Stimulated activated CD4-positive, alpha-beta T cell treated with anti-CD3 and anti-CD28 coated beads, Interleukin-2, amount 100 ng/mL, for 48 hours (primary cell): ENCODE data around the gene KDM8.

Source experiments
- DNase-seq, 2 donors: peaks; one replicate each; pipeline ENCODE4 v3.0.0-alpha.2; 2020

The KDM8 gene

DNA sequence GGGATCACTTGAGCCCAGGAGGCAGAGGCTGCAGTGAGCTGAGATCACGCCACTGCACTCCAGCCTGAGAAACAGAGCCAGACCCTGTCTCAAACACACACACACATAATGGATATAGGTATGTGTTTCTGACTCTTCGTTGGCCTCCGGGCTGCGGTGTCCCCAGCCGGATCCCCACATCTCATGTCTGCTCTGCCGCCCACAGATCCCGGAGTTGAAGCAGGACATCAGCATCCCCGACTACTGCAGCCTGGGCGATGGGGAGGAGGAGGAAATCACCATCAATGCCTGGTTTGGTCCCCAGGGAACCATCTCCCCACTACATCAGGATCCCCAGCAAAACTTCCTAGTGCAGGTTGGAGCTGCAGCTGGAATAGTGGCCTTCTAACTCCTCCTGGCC is 15.4 kb downstream of the KDM8 start:
- no peak for DNase-seq

DNA sequence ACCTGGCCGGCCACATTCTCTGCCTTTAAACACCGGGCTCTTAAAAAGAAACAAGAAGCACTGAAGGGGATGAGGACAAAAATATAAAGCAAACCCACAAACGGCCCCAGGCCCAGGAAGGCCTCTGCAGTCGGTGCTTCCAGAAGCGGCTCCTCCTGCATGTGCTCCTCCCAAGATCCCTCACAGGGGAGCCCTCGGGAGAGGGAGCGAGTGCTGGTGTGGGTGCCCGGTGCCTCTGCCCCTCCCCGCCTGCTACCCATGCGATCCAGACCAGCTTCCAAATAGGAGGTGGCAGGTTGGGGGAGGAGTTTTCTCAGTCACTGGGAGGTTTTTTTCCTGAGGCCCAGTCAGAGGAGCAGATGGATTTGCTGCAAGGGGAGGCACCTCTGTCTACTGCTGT is 15.8 kb downstream of the KDM8 start:
- DNase-seq, result no peak

DNA sequence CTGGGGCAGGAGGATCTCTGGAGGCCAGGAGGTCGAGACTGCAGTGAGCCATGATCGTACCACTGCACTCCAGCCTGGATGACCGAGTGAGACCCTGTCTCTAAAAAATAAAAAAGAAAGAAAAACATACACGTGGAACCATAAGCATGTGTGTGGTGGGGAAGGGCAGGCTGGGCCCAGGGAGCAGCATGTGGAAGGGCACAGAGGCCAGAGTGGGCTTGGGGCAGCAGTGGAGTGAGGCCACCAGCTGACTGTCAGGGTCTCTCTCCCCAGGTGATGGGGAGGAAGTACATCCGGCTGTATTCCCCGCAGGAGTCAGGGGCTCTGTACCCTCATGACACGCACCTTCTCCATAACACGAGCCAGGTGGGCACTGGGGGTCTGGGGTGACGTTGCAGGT is 16.8 kb downstream of the KDM8 start:
- no peak for DNase-seq

GRCh38 chr16:27220527-27220926 is 17.2 kb downstream of the KDM8 start:
- no peak for DNase-seq

- no peak for DNase-seq
These were observed 17.7 kb downstream of the KDM8 start for GRCh38 chr16:27220991-27221390.

- DNase-seq, result no peak
These were observed 18.4 kb downstream of the KDM8 start for GRCh38 chr16:27221576-27222248.

GRCh38 chr16:27222249-27223225 is 19.2 kb downstream of the KDM8 start:
- DNase-seq, result no peak

GRCh38 chr16:27223226-27223610 is 19.9 kb downstream of the KDM8 start:
- no peak for DNase-seq

DNA sequence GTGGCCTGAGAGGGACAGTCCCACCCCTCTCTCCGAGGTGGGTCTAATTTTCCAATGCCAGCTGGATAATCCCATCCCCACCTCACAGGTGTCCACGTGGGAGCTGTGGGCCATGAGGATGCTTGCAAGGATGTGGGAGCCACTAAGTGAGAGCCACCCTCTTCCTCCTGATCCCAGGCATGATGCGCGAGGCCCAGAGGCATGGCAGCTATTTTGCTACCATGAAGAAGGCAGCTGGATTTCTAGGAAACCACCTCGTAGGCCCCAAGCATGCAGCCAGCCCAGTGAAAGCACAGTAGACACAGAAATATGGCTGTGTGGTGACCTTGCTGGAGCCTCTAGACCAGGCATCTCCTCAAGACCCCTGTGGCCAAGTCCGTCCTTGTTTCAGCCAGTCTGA is 20.4 kb downstream of the KDM8 start:
- DNase-seq, result no peak

DNA sequence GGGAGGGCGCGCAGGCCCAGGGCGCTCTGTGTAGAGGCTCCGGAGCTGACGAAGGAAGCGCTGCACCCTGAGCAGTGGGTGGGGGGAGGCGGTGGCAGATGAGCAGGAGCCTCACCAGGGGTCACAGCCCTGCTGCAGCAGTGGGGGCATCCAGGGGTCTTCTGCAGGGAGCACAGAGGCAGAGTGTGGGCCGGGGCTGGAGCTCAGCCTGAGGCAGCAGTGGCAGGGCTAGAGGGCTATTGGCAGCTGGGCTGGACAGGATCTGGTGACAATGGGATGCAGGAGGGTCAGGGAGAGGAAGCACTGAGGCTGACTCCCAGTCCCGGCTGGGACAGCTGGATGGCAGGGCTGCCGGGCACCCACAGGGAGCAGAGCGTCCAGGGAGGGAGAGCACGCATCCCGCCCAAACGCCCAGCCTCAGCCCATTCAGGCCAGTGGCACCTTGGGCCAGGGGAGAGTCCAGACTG is 21.0 kb downstream of the KDM8 start:
- DNase-seq, result no peak

DNA sequence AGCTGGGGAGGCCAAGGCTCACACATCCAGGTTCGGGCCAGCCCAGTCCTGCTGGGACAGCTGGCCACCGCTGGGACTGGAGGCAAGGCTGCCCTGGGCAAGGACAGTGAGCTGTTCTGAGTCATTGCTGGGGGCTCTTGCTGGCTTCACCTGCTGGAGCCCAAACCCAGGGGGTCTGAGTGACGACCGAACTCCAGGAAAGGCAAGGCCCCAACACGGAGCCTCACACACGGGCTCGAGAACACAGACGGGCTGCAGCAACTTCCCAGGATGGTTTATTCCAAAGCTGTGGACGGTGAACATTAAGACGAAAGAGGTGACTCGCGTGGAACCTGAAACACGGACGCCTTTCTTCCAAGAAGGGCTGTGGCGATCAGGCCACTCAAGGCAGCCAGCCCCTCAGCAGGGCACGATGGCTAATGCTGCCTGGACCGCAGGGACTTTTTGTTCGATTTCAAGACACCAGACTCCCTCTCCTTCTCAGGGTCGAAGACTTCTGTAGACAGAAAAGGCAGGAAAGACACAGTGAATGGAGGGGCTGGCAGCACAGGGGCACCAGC is 21.5 kb downstream of the KDM8 start:
- no peak for DNase-seq

GRCh38 chr16:27225536-27226360 is 22.4 kb downstream of the KDM8 start:
- DNase-seq, result no peak

DNA sequence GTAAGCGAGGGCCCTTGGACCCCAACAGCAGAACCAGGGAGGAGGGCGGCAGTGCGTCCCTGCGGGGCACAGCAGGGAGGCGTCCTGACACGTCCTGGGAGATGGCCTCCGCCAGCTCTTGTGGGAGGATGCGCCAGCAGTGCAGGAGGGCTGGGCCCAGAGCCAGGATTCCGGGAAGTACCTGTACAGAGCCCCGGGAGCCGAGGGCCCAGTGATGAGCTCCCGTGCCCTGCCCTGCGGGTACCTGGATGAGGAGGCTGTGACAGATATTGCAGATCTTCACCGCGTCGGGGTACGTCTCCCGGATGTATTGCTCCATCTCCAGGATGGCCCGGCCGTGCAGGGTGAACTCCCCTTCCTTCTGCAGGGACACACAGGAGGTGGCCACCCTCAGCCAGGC is 23.1 kb downstream of the KDM8 start:
- DNase-seq, result no peak

GRCh38 chr16:27226976-27227705 is 23.8 kb downstream of the KDM8 start:
- DNase-seq, result no peak

GRCh38 chr16:27228045-27228444 is 24.7 kb downstream of the KDM8 start:
- no peak for DNase-seq

DNA sequence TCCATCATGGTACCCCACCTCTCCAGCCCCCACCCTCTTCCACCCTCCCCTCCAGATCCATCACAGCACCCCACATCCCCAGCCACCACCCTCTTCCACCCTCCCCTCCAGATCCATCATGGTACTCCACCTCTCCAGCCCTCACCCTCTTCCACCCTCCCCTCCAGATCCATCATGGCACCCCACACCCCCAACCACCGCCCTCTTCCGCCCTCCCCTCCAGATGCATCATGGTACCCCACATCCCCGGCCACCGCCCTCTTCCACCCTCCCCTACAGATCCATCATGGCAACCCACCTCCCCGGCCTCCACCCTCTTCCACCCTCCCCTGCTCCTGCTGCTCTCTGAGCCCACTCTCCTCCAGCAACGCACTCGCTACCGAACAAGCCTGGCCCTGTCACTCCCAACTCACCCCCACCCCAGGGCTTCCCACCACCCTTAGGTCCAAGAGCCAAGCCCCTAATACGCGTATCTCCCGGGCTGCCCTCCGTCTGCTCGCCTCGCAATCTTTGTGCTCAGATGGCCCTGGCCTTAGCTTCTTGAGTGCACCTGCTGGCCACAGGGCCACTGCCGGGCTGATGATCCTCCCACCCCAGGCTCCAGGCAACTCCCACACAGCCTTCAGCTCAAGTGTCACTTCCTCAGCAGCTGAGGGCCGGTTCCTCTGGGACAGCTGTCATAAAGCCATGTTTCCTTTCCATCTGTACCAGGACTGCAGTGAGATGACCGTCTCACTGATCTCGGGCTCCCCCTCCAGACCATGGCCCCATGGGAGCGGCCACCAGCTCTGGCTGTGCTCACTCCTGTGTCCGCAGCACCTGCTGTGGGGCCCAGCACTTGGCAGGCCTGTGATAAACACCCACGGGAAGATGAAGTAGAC is 25.5 kb downstream of the KDM8 start:
- no peak for DNase-seq

GRCh38 chr16:27229891-27230470 is 26.7 kb downstream of the KDM8 start:
- no peak for DNase-seq

DNA sequence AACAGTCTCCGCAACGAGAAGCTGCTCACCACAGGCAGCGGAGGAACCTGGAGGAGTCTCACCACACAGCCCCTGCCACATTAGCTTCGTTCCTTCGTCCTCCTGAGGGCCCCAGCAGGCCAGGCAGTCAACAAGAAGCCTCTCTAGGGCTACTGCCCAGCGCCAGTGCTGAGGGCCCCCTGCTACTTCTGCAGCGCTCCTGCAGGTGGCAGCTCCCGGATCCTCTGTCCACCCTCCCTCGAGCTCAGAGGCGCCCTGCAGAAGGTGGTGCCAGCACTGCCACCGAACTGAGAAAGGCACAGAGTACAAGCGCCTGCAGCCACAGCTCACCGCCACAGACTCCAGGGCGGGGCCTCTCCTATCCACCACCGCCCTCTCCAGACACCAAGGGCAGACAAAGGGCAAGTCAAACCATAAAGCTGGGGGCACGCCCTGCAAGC is 27.3 kb downstream of the KDM8 start:
- DNase-seq, result peak in 1 of 2 donors; percentile 53

- DNase-seq, result no peak
These were observed 28.4 kb downstream of the KDM8 start for GRCh38 chr16:27231692-27232060.

DNA sequence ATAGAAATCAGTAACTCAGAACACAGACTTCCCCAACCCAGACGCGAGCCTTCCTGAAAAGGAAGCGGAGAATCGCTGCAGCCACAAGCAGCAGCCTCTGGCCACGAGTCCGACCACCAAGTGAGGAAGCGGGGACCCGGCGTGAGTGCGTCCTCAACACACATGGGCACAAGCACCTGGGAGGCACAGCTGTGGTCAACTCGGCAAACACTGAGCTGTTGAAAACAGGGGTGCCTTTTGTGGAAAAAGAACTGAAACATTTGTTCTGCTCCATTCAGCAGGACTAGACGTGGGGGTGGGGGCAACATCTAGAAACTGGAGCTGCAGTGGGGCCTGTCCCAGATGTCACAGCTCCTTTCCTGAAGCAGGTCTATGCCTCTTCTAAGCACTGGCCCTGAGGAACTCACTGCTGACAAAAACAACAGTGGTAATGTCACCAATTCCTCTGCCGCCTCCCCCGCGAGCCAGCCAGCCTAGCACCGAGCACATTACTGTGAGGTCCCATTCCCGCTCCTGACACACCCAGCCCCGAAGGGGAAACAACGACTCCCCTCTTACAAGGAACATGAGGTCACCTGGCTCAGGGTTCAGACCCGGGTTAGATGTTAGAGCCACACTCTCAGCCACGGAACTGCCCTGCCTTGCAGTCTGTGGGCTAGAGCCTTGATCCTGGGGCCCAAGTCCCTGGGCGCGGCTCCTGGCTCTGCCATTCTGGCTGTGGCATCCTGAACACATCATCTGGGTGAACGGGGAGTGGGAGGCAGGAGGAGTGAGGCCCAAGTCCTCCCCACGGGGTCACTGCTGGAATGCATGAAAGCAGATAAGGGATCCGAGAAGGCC is 29.0 kb downstream of the KDM8 start:
- peak in 1 of 2 donors; percentile 34 for DNase-seq
